ENCODE measurements around the gene PARL.

DNA sequence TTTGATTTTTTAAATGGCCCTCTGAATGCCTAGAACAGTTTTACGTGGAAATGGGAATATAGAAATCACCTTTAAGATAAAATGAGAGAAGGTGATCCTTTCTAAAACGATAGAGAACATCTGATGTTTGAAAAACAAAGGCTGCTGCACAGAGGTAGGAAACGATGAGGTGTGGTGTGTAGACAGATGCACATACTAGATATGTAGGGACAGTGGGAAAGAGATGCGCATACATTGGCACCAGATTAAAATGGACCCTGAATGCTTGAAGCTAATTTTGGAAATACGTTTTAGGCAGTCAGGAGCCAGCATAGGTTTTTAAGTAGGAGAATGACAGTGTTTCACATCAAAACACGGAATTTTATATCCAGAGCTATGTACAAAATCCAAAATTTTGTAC, 88.3 kb downstream of the PARL start:
- TF ChIP-seq KDM4B (IDR thresholded peaks at IDR 0.05; ENCODE audit: borderline replicate concordance in 2 of 2, low read depth in 1 of 2) (no peak), TBP (optimal IDR thresholded peaks at IDR 0.05; ENCODE audit: low read depth, low read length) (no peak)
